HG02759 (cell line): ENCODE data around the gene SELENOK.
A peak's percentile ranks its signal among the peaks of the same experiment; 100 is the strongest.

Experiments
- ATAC-seq: cut with Tn5 transposase; IDR thresholded peaks from one replicate; pipeline ENCODE4 v1.9.1; 2021; ENCODE audit warnings: mild to moderate bottlenecking, moderate library complexity; ENCODE audit not compliant: unreplicated experiment

Gene SELENOK

DNA sequence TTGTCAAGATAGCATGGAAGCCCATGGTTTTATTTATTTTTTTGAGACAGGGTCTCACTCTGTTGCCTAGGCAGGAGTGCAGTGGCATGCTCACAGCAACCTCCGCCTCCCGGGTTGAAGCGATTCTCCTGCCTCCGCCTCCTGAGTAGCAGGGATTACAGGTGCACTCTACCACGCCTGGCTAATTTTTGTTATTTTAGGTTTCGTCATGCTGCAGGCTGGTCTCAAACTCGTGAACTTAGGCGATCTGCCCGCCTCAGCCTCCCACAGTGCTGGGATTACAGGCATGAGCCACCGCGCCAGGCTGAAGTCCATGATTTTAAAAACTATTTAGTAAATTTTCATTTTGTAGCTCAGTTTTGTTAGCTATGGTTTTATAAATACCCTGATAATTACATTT is 7.0 kb downstream of the SELENOK start:
- no peak for ATAC-seq

GRCh38 chr3:53883008-53883407 is 8.7 kb downstream of the SELENOK start:
- no peak for ATAC-seq

DNA sequence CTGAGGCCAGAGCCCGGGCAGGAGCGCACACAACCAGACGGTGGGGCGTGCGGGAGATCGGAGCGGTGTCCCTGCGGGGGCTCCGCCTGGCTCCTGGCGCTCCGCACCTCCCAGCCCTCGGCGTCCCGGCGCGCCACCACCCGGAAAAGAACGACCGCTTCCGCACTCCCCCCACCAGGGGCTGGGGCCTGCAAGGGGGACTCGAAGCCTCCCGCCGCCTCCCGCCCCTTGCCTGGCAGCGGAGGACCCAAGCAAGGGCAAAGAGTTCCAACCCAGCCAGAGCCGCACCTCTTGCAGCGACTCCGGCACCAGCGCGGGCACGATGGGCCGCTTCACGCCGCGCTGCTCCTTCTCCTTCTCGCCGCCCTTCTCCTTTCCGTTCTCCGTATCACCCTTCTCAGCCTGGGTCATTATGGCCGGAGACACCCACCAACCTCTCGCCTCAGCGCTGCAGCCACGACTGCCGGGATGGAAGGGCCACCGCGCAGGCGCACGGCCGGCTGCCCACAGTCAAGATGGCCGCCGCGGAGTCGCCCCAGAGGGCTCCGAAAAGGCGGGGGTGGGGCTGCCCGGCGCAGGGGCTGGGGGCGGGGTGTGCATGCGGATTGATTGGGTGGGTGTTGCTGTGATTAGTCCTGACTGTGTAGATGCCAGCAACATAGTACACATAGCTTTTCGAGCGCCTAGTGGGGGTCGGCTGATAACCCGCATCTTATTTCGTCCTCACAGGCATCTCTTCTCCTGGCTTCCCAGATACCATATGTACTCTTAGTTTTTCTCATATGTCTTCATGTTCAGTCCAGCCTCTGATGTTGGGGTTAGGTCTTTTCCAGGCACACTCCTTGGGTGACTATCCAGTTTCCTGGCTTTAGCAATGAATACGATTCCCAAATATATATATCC is 9.7 kb downstream of the SELENOK start, which contains the start of gene ACTR8:
TSS of gene ACTR8 (minus strand) at position 462 of the 903 bp plus-strand sequence. CDS start at position 411, 51 bp downstream.
- peak; percentile 93 for ATAC-seq

DNA sequence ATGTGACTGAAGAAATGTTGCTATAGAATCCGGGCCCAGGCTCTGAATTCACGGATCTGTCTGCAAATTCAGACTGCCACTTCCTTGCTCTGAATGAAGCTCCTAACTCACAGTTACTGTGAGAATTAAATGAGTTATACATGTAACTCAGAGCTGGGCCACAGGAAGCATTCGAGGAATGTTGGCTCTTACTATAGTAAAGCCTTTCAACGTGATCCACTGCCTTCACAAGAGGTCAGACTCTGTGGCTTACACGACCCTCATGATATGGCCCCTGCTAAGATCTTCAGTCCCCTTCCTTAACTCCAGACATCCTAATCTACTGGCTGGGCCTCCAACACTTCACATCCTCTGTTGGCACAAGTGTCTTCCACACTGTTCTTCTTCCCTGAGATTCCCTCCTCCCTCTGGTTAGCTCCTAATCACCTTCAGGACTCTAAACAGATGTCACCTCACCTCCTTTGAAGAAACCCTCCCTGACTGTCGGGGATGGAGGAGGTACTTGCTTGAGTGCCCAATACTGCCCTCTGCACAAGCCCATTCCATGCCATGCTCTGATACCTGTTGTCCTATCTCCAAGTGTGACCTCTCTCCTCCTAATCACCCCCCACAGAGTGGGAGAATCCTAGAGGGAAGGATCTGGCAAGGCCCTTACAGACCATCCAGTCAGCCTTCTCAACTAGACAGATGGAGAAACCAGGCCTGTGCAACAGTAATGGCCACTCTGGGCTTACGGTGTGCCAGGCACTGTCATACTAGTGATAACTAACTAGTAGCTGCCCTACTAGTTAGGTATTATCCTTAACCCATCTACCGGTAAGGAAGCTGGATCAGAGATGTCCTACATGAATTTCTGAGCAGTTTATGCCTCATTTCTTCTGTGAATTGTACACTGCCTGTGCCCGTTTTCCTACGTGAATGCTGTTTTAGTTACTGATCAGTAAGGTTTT is 11.0 kb downstream of the SELENOK start:
- no peak for ATAC-seq

GRCh38 chr3:53865732-53866499 is 25.7 kb downstream of the SELENOK start:
- ATAC-seq, result peak; percentile 61

DNA sequence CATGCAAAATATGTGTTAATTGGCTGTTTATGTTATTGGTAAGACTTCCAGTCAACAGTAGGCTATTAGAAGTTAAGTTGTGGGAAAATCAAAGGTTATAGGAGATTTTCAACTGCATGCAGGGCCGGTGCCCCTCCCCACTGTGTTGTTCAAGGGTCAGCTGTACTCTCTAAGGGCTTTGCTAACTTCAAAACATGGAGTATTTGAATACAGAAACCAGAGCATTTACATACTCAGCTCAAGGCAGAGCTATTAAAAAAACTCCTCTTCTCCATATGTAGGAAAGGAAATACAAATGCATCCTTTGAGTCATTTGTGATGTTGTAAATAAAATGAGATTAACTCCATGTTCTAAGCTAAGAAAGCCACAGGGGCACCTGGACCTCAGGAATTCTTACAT is 28.5 kb downstream of the SELENOK start:
- ATAC-seq, result no peak

- no peak for ATAC-seq
These were observed 29.4 kb downstream of the SELENOK start for GRCh38 chr3:53862241-53862640.

DNA sequence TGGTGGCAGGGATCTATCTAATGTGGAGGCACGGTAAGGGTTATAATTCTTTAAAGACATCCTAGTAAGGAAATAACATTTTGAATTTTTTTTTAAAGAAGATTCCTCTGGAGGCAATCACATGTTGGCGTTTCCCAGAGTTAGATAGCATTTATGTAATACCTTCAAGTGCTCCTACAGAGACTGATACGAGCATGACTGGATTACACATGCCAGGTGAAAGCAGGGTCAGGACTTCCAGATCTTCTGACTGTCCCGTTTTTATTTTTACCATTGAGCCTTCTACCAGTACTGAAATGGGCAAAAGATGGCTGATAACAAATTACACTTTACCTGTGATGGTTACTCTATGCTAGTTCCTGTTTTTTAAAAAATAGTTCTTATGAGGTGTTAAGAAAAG is 31.5 kb downstream of the SELENOK start:
- no peak for ATAC-seq

GRCh38 chr3:53859178-53859577 is 32.5 kb downstream of the SELENOK start:
- no peak for ATAC-seq

DNA sequence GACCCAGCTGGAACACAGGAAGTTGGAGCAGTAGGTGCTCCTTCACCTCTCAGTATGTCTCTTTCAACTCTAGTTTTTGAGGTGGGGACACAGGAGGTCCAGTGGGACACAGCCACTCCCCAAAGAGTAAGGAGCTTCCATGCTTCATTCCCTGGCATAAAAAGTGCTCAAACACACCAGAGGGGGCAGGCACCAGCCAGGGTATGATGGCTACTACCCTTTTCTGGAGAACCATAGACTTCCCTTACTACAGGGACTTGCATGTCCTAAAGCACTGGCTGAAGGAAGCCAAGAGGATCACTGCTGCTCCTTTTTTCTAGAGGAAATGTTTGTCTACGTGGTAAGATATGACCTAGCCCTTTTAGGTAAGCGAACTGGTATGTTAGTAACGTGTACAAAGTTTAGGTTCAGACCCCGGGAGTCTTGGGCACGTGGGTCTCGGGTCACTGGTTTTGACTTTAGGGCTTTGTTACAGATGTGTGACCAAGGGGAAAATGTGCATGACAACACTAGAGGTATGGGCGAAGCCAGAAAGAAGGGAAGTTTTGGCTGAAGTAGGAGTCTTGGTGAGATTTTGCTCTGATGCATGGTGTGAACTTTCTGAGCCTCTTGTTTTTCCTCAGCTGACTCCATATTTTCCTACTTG is 33.4 kb downstream of the SELENOK start:
- no peak for ATAC-seq

GRCh38 chr3:53856964-53857363 is 34.7 kb downstream of the SELENOK start:
- no peak for ATAC-seq

- no peak for ATAC-seq
These were observed 40.8 kb downstream of the SELENOK start for GRCh38 chr3:53850895-53851294.

DNA sequence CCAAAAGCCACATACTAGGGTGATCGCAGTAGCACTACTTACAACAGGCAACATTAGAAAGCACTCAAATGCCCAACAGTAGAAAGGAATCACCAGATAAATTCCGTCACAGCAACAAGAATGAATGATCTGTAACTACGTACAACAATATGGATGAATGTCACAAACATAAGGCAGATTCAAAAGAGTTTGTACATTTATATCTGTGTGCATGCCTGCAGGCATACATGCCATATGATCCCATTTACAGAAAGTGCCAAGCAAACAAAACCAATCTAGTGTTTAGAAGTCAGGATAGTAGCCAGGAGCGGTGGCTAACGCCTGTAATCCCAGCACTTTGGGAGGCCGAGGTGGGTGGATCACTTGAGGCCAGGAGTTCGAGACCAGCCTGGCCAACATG is 41.7 kb downstream of the SELENOK start:
- ATAC-seq, result no peak

GRCh38 chr3:53846851-53847155 is 44.9 kb downstream of the SELENOK start:
- no peak for ATAC-seq

DNA sequence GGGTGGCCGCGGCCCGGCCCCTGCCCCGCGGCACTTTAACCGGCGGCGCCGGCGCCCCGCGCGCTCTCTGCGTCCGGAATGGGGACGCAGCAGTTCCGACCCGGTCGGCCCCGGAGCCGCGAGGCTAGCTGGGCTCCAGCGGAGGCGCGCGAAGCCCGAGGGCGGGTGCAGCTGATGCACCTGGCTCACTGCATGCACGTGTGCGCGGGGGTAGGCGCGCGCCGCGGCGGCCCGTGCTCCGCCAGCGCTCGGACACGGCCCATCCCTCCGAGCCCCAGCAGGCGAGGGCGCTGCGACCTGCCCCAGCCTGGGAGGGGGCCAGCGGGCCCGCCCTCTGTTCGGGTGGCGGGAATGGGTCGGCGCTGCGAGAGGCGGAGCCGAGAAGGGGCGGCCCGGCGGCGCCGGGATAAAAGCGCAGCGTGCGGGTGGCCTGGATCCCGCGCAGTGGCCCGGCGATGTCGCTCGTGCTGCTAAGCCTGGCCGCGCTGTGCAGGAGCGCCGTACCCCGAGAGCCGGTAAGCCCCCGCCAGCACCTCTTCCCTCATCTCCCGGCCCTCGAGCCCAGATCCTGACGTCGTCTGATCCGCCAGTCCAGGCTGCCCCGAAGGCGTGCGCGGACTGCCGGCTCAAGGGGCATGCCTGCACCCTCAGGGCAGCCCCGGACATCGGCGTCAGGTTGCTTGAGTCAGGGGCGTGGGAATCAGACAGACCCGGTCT is 45.4 kb downstream of the SELENOK start, which contains the start of the genes CHDH and IL17RB:
TSS of gene CHDH (minus strand) at position 286 of the 717 bp plus-strand sequence. CDS start 22,411 bp downstream, outside the sequence.
TSS of gene IL17RB (plus strand) at position 435 of the 717 bp plus-strand sequence. CDS start at position 456, 21 bp downstream.
- peak; percentile 64 for ATAC-seq

- no peak for ATAC-seq
These were observed 45.9 kb downstream of the SELENOK start for GRCh38 chr3:53845881-53846133.

DNA sequence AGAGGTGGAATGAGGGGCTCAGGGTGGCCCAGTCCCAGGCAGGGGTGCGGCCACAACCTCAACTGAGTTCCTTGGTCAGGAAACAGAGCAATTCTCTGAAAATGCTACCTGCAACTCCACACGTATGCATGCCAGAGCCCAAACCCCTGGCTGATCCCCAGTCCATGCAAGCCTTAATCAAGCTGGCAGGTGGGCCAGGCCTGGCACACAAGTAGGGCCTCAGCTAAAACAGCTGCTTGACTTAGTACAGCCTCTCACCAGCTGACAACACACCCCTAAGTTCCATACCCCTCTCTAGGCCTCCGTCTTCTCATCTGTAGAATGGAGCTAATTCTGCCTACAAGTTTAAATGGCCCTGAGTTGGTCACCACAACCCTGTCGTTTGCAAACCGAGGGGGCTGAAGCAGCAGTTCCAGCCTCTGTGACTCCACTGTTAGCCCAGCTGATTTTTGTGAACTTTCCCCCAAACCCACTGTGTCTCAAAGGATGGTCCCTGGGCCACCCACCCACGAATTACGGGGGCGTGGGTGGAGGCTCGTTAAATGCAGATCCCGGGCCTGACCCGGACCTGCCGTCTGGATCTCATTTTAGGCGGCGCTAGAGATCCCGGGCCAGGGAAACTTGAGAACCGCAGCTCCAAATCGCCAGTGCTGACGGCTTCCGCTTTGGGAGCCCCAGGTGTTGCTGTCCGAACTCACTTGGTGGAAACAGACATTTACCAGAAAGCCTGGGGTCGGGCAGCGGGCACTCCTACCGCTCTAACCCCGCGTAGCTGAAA is 46.4 kb downstream of the SELENOK start:
- ATAC-seq, result peak; percentile 23

GRCh38 chr3:53844262-53845102 is 47.2 kb downstream of the SELENOK start:
- no peak for ATAC-seq
